Memory B cell (primary cell): ENCODE measurements around the gene YPEL1.
"Not testable (repeated sequence)": the region's sequence is repeated elsewhere in the genome, so short reads cannot be mapped to it uniquely, and the experiment has no call there.

Source experiments
- ATAC-seq: fragments of 150-1000 bp; cut with Tn5 transposase; 2 replicates; pipeline ENCODE4 v1.10.0; 2021; ENCODE audit warnings: low read depth, mild to moderate bottlenecking, moderate library complexity
- DNase-seq, 2 donors: peaks; one replicate each; pipeline ENCODE4 v3.0.0; 2022; ENCODE audit warnings: low spot score in 2 of 2
- H3K27ac Mint-ChIP-seq: one replicate; pipeline ENCODE4 v1.8.0; 2022; ENCODE audit warnings: mild to moderate bottlenecking, moderate library complexity, mixed read lengths
- H3K27me3 Mint-ChIP-seq: one replicate; pipeline ENCODE4 v1.8.0; 2022; ENCODE audit warnings: mixed read lengths
- H3K36me3 Mint-ChIP-seq: one replicate; pipeline ENCODE4 v1.8.0; 2022; ENCODE audit warnings: mild to moderate bottlenecking, mixed read lengths
- H3K4me1 Mint-ChIP-seq: one replicate; pipeline ENCODE4 v1.8.0; 2022; ENCODE audit warnings: mixed read lengths
- H3K4me3 Mint-ChIP-seq: one replicate; pipeline ENCODE4 v1.8.0; 2022; ENCODE audit warnings: mild to moderate bottlenecking, moderate library complexity, mixed read lengths
- H3K9me3 Mint-ChIP-seq: one replicate; pipeline ENCODE4 v1.8.0; 2022; ENCODE audit warnings: mixed read lengths

Gene YPEL1

DNA sequence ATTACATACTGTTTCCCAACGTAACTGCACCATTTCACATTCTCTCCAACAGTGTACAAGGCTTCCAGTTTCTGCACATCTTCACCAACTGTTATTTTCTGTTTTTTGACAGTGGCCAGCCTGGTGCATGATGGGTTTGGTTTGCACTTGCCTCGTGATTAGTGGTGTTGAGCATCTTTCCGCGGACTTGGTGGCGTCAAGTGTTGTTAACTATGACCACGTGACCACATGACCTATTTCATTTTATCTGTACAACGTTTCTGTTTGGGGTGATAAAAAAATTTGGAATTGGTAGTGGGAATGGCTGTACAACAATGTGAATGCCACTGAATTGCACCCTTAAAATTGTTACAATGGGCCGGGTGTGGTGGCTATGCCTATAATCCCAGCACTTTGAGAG, 2.5 kb upstream of the YPEL1 start:
- H3K27me3 Mint-ChIP-seq = no peaks in the 10 kb centered on the region

DNA sequence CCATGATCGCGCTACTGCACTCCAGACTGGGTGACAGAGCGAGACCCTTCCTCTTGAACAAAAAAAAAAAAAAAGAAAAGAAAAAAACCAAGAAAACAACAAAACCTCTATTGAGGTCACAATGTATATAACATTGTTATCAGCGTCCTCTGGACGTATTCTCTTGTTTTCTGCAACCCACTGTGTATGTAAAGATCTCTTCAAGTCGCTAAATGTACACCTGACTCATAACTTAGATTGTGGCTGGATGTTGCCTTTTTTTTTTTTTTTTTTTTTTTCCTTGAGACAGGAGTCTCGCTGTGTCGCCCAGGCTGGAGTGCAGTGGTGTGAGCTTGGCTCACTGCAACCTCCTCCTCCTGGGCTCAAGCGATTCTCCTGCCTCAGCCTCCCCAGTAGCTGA, 1.4 kb upstream of the YPEL1 start:
- H3K27me3 Mint-ChIP-seq = no peaks in the 10 kb centered on the region
- peaks cover 16% of the 10 kb centered on the region for H3K4me1 Mint-ChIP-seq
- ATAC-seq (no peak), DNase-seq (no peak)
- no peak overlapping the region for H3K4me3 Mint-ChIP-seq
- H3K9me3 Mint-ChIP-seq = no peaks in the 10 kb centered on the region
- no peaks in the 10 kb centered on the region for H3K36me3 Mint-ChIP-seq
- no peak overlapping the region for H3K27ac Mint-ChIP-seq

More for the DNA sequence above, 2.5 kb upstream of the YPEL1 start:
- Mint-ChIP-seq H3K9me3 (no peaks in the 10 kb centered on the region), H3K27ac (no peak overlapping the region), H3K36me3 (no peaks in the 10 kb centered on the region), H3K4me3 (no peak overlapping the region), H3K4me1 (peaks cover 16% of the 10 kb centered on the region)
- ATAC-seq = no peak
- DNase-seq = no peak

DNA sequence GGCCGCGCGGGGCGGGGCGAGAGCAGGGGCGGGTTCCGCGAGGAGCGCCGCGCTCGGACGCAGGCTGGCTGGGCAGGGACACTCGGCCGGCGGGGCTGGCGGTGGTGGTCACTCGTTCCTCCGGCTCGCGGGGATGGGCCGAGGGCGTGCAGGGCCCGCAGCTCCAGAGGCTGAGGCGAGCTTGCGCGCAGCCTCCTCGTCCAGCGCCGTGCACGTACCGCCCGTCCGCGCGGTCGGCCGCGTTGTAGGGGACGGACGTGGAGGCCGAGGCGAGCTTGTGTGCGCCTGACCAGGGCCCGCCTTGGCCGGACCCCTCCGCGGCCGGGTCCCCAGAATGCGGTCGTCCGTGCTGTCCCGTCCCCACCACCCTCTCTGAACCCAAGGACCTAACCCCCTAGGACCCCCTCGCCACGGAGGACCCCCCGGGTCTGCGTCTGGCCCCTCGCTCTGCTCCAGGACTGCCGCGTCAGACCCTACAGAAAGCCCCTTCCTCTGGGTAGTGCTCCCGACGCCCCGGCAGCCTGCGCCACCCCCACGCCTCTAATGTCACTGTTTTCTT, 569 bp upstream of the YPEL1 start:
- Mint-ChIP-seq H3K27me3 (no peaks in the 10 kb centered on the region), H3K4me3 (peak overlapping the region; percentile 81), H3K4me1 (peaks cover 21% of the 10 kb centered on the region), H3K9me3 (no peaks in the 10 kb centered on the region), H3K27ac (no peak overlapping the region), H3K36me3 (peaks cover 3% of the 10 kb centered on the region)
- ATAC-seq (no peak), DNase-seq (no peak)

DNA sequence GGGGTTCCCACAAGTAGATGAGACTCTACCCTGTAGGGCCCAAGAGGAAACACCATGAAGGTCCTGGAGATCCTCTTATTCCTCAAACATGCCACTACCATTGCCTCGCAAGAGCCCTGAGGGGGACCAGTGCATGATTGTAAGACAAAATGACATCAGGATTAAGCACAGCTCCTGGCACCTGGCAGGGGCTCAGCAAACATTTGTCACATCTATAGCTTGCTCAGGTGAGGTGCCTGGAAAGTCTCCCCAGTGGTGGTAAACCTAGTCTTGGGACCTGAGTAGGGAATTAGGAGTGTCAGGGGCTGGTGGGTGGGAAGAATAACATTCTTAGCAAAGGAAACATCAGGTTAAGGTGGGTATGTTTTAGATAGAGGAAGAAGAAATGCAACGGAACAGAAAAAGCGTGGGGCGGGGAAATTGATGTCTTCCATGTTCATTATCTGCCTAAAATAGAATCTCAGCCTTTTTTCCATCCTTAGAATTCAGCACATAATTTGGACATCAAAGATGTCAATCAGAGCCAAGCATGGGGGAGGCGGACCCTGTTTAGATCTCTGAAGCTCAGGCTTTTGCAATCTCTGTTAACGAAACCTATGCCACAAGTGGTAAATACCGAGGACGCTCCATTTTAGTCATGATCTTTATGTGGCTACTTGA, 924 bp downstream of the YPEL1 start:
- no peaks in the 10 kb centered on the region for H3K9me3 Mint-ChIP-seq
- peaks cover 28% of the 10 kb centered on the region for H3K4me1 Mint-ChIP-seq
- ATAC-seq (no peak), DNase-seq (no peak)
- no peaks in the 10 kb centered on the region for H3K27me3 Mint-ChIP-seq
- peak overlapping the region; percentile 95 for H3K27ac Mint-ChIP-seq
- peak overlapping the region; percentile 95 for H3K4me3 Mint-ChIP-seq
- peaks cover 4% of the 10 kb centered on the region for H3K36me3 Mint-ChIP-seq

DNA sequence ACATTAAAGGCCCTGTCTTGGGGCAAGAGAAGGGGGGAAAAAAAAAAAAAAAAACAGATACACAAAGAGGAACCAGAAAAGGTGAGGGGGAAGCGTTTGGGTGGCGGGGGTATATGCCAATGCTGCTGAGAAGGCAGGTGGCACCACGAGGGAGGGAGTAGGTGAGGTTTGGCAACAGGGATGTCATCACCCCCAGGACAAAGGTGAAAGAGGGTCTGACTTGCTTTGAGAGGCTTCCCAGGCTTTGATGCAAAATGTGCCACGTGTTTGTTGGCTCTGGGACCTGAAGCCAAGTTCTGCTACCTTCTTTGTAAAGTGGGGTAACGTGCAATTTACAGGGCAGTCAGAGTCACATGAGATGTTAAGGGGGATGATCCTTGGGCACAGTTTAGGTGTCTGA, 4.1 kb downstream of the YPEL1 start:
- peaks cover 4% of the 10 kb centered on the region for H3K36me3 Mint-ChIP-seq
- H3K27me3 Mint-ChIP-seq = no peaks in the 10 kb centered on the region
- no peak for DNase-seq
- no peak overlapping the region for H3K27ac Mint-ChIP-seq
- H3K4me3 Mint-ChIP-seq = peak overlapping the region; percentile 21
- ATAC-seq = no peak
- H3K4me1 Mint-ChIP-seq = peaks cover 27% of the 10 kb centered on the region
- H3K9me3 Mint-ChIP-seq = no peaks in the 10 kb centered on the region

DNA sequence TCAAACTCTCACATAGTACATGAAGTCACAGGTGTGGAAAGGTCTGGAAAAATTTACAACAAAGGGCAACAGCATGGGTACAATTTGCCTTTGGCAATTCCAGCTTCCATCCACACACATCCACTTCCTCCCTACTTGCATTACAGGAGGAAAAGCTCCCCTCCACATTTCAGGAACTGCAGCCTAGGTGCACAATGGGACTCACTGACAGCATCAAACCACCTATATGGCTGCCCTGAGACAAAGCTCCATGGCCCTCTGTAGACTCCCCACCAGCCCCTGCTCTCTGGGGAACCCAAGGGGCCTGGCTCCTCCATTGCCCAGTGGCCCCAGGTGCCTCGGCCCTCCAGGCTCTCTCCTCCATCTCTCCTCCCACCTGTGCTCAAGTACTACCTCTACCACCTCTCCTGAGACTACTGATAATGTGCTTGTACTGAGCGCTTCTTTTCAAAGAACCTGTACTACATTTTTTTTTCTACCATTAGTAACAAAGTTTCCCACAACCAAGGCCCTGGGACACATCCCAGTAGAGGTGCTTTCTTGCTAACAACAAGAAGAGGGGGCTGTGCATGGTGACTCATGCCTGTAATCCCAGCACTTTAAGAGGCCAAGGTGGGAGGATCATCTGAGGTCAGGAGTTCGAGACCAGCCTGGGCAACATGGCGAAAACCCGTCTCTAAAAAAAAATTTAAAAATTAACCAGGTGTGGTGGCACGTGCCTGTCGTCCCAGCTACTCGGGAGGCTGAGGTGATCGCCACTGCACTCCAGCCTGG, 4.9 kb downstream of the YPEL1 start:
- ATAC-seq = no peak
- Mint-ChIP-seq H3K9me3 (no peaks in the 10 kb centered on the region), H3K4me3 (no peak overlapping the region), H3K27me3 (no peaks in the 10 kb centered on the region), H3K4me1 (peaks cover 25% of the 10 kb centered on the region), H3K36me3 (peaks cover 4% of the 10 kb centered on the region), H3K27ac (no peak overlapping the region)
- no peak for DNase-seq

DNA sequence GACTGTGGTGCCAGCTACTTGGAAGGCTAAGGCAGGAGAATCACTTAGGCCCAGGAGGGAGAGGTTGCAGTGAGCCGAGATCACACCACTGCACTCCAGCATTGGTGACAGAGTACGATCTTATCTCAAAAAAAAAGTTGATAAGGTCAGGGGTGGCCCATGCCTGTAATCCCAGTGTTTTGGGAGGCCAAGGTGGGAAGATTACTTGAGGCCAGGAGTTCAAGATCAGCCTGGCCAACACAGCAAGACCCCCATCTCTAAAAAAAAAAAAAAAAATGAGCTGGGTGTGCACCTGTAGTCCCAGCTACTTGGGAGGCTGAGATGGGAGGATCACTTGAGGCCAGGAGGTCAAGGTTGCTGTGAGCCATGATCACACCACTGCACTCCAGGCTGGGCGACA, 6.4 kb downstream of the YPEL1 start:
- H3K4me1 Mint-ChIP-seq = peaks cover 25% of the 10 kb centered on the region
- not testable (repeated sequence) for H3K27ac Mint-ChIP-seq, ATAC-seq, DNase-seq, H3K4me3 Mint-ChIP-seq, H3K9me3 Mint-ChIP-seq, H3K36me3 Mint-ChIP-seq, H3K27me3 Mint-ChIP-seq

DNA sequence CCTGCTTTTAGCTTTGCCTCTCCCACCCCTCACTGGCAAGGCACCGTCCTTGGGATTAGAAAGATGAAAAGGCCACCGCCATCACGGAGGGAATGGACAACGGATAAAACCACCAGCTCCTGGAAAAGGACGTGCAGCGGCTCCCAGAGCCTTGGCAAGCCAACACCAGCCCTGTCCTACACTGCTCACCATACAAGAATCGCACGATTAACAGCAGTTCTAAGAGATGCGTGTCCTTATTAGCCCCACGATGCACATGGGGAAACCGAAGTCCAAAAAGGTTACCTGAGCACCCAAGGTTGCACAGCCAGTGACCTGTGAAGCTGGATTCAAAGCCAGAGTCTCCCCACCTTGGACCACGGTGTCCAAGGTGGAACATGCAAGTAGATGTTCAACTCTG, 7.3 kb downstream of the YPEL1 start:
- DNase-seq (no peak), ATAC-seq (no peak)
- no peak overlapping the region for H3K4me3 Mint-ChIP-seq
- no peak overlapping the region for H3K27ac Mint-ChIP-seq
- no peaks in the 10 kb centered on the region for H3K9me3 Mint-ChIP-seq
- peaks cover 6% of the 10 kb centered on the region for H3K36me3 Mint-ChIP-seq
- no peaks in the 10 kb centered on the region for H3K27me3 Mint-ChIP-seq
- H3K4me1 Mint-ChIP-seq = peaks cover 16% of the 10 kb centered on the region

DNA sequence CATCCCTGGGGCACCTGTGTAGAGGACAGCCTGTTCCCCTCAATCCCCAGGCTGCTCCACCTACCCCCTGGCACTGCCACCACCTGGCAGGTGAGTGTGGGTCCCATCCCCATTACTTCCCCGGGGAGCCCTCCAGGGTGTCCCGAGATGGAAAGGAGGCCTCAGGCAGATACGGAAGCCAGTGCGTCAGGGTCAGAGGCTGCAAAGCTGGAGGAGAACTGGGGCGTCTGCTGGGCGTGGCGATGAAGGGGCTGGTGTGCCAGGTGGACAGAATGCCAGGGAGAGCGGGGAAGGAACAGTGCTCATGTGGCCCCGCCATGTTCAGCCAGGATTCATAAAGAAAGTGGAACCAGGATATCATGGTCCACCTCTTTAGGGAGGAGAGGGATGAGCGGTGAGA, 7.8 kb downstream of the YPEL1 start:
- ATAC-seq = no peak
- no peak overlapping the region for H3K4me3 Mint-ChIP-seq
- no peaks in the 10 kb centered on the region for H3K27me3 Mint-ChIP-seq
- H3K9me3 Mint-ChIP-seq = no peaks in the 10 kb centered on the region
- peaks cover 16% of the 10 kb centered on the region for H3K4me1 Mint-ChIP-seq
- peaks cover 6% of the 10 kb centered on the region for H3K36me3 Mint-ChIP-seq
- no peak overlapping the region for H3K27ac Mint-ChIP-seq
- DNase-seq = no peak

DNA sequence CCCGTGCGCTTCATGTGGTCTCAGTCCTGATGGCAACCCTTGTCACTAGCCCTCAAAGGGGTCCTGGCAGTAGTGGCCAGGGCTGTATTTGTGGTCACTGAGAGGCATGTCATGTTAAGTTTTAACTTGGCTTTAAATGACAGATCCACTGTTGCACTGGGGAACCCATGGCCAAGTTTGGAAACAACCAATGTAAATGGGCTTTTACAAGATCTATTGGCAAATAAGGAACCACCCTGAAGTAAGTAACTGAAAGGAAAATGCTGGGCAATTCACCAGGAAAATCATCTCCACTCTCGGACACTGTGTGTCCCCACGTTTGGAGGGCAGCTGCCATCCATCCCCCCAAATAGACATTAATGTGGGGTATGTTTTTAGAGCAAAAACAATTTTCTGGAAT, 8.4 kb downstream of the YPEL1 start:
- H3K27ac Mint-ChIP-seq = no peak overlapping the region
- DNase-seq (no peak), ATAC-seq (no peak)
- peaks cover 6% of the 10 kb centered on the region for H3K36me3 Mint-ChIP-seq
- no peaks in the 10 kb centered on the region for H3K9me3 Mint-ChIP-seq
- no peak overlapping the region for H3K4me3 Mint-ChIP-seq
- no peaks in the 10 kb centered on the region for H3K27me3 Mint-ChIP-seq
- peaks cover 16% of the 10 kb centered on the region for H3K4me1 Mint-ChIP-seq

DNA sequence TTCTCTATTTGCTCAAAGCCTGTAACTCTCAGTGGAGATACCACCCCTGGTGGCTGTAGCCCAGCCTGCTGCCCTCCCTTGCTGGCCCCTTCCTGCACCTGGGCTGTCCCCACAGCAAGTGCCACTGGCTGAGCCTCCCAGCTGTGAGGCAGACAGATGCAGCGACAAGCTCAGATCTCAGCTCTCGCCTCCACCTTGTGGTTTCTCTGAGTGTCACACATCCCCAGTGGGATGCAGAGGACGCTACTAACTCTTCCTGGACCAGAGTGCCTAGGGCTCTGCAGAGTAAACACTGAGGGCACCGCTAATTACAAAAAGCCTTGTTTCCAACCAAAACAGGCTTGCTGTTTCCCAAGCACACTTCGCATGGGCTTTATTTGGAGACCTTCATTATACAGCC, 8.9 kb downstream of the YPEL1 start:
- Mint-ChIP-seq H3K36me3 (peaks cover 8% of the 10 kb centered on the region), H3K27me3 (no peaks in the 10 kb centered on the region), H3K9me3 (no peaks in the 10 kb centered on the region), H3K4me1 (peaks cover 16% of the 10 kb centered on the region), H3K4me3 (no peak overlapping the region), H3K27ac (no peak overlapping the region)
- no peak for DNase-seq
- ATAC-seq = peak; percentile 72

DNA sequence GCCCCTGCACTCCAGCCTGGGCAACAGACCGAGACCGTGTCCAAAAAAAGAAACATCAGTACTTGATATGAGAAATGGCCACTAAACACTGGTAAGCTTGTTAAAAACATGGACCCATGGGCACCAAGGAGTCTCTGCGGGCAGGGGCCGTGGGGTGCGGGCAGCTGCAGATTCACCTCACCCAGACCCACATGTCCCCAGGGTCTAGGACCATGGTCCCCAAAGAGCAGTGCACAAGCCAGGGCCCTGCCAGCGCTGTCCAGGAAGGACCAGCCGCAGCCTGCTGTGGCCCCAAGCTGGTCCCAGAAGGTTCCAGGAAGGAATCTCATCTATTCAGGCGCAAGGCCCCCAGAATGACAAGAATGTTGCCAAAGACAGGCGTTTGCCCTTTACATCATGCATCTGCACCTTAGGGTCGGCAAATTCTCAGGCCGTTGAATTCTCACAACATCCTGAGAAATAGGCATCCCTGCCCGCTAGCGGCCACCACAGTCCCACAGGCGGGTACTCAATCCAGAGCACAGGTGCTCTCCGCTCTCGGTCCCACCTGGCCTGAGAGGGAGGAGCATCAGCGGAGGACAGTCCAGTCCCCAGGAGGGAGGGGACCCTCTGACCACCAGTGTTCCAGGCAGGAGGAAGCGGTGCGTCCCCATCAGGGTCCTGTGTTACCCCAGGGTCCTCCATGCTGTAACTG, 9.5 kb downstream of the YPEL1 start:
- no peaks in the 10 kb centered on the region for H3K9me3 Mint-ChIP-seq
- ATAC-seq = no peak
- H3K27ac Mint-ChIP-seq = no peak overlapping the region

DNA sequence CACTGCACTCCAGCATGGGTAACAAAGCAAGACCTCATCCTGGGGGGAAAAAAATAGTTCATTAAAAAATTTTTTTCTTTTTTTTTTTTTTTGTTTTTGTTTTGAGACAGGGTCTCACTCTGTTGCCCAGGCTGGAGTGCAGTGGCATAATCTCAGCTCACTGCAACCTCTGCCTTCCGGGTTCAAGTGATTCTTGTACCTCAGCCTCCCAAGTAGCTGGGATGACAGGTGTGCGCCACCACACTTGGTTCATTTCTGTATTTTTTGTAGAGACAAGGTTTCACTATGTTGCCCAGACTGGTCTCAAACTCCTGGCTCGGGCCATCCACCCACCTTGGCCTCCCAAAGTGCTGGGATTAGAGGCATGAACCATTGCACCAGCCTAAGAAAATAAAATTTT, 11.1 kb downstream of the YPEL1 start:
- not testable (repeated sequence) for H3K4me1 Mint-ChIP-seq, DNase-seq, ATAC-seq, H3K36me3 Mint-ChIP-seq, H3K27me3 Mint-ChIP-seq, H3K9me3 Mint-ChIP-seq, H3K4me3 Mint-ChIP-seq, H3K27ac Mint-ChIP-seq

More for the DNA sequence above, 9.5 kb downstream of the YPEL1 start:
- peaks cover 4% of the 10 kb centered on the region for H3K36me3 Mint-ChIP-seq
- H3K4me3 Mint-ChIP-seq = no peak overlapping the region
- H3K27me3 Mint-ChIP-seq = no peaks in the 10 kb centered on the region
- no peak for DNase-seq
- peaks cover 11% of the 10 kb centered on the region for H3K4me1 Mint-ChIP-seq

DNA sequence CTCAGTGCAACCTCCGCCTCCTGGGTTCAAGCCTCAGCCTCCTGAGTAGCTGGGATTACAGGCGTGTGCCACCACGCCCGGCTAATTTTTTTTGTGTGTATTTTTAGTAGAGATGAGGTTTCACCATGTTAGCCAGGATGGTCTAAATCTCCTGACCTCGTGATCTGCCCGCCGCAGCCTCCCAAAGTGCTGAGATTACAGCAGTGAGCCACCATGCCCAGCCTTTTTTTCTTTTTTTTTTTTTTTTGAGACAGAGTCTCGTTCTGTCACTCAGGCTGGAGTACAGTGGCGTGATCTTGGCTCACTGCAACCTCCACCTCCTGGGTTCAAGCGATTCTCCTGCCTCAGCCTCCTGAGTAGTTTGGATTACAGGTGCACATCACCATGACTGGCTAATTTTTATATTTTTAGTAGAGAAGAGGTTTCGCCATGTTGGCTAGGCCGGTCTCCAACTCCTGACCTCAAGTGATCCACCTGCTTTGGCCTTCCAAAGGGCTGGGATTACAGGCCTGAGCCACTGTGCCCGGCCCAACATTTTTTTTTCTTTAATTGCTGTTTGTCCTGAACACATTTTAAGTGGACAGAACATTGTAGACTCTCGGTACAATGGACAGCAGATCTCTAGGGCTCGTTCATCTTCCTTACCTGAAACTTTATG, 14.3 kb downstream of the YPEL1 start:
- not testable (repeated sequence) for H3K36me3 Mint-ChIP-seq, DNase-seq, H3K4me1 Mint-ChIP-seq, H3K9me3 Mint-ChIP-seq, ATAC-seq, H3K4me3 Mint-ChIP-seq, H3K27me3 Mint-ChIP-seq
- H3K27ac Mint-ChIP-seq = peak overlapping the region; percentile 63
